ENCODE measurements around the gene MOXD1. TPM values are rescaled to one million over a fixed set of nuclear protein-coding genes. Genes with fewer than 3 reads are reported as not detected.
"Not testable (repeated sequence)": the region's sequence is repeated elsewhere in the genome, so short reads cannot be mapped to it uniquely, and the experiment has no call there.

Gene MOXD1
- total RNA-seq, 1 experiment from 2014 or later, result not detected

DNA sequence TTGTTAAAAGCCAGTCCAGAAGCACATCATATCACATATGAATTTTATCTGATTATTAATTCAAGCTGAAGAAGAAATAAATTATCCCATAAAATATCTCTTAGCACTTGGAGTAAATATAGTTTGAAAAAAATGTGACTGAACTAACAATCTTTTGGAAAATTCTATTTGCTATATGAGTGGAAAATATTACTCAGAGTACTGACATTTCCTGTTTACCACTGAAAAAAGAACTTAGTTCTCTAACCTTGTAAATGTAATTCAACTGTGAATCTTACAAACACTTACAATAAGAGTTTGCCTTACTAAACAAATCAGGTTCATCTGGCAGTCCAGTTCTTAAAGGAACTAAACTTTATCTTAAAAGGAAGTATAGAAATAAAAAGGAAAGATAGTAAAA lies 44.2 kb downstream of the MOXD1 start:
- DNase-seq (ENCODE audit: extremely low read depth, low read depth), result no peak

DNA sequence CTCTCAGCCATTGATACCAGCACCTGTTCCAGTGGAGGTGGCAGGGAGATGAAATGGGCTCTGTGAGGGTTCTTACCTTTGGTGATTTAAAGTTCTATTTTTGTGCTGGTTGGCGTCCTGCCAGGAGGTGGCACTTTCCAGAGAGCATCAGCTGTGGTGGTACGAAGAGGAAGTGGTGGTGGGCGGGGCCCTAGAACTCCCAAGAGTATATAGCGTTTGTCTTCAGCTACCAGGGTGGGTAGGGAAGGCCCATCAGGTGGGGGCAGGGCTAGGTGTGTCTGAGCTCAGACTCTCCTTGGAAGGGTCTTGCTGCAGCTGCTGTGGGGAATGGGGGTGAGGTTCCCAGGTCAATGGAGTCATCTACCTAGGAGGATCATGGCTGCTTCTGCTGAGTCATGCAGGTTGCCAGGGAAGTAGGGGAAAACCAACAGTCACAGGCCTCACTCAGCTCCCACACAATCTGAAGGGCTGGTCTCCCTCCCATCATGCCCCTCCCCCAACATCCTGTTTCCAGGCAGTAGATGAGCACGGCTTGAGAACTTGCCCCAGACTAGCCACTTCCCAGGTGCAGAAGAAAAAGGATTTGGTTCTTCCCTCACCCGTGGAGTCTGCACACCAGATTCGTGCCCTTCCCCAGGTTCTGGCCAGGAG lies 46.6 kb downstream of the MOXD1 start:
- DNase-seq (ENCODE audit: extremely low read depth, low read depth), result no peak

DNA sequence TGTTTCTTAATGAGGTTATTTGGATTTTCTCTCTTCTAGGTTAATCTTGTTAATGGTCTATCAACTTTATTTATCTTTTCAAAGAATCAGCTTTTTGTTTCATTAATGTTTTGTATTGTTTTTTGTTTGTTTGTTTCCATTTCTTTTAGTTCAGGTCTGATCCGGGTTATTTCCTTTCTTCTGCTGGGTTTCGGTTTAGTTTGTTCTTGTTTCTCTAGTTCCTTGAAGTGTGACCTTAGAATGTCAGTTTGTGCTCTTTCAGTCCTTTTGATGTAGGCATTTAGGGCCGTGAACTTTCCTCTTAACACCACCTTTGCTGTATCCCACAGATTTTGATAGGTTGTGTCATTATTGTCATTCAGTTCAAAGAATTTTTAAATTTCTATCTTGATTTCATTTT lies 49.3 kb downstream of the MOXD1 start:
- not testable (repeated sequence) for DNase-seq (ENCODE audit: extremely low read depth, low read depth)

DNA sequence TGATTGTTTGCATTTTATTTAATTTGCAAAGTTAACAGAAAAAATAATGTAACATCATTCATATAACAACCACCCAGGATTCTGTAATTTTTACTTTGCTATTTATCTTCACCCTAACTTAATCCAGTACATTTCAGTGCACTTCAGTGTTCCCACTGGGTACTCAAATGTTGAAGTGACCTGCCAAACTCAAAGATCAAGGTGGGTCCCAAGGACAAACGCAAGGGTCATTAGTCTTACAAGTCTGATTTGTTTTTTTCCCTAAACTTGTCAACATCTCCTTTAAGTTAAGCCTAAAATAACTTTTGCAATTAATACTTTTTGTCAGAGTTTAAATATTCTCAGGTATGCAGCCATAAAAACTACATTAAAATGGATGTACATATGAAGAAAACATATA lies 53.0 kb downstream of the MOXD1 start:
- no peak for DNase-seq (ENCODE audit: extremely low read depth, low read depth)

DNA sequence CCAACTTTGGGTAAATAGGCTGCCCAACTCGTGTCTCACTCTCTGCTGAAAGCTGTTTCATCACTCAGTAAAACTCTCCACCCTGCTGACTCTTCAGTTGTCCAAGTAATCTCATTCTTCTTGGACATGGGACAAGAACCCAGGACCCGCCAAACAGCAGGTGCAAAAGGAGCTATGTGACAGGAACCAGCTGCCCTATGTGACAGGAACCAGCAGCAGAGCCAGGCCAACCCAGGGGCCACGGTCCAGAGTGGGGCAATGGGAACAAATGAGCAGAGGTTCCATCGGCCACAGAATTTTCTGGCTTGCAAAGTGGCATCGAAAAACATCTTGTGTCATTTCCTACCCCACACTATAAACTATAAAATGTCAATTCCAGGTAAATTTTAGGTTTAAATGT lies 56.5 kb downstream of the MOXD1 start:
- DNase-seq (ENCODE audit: extremely low read depth, low read depth), result no peak

DNA sequence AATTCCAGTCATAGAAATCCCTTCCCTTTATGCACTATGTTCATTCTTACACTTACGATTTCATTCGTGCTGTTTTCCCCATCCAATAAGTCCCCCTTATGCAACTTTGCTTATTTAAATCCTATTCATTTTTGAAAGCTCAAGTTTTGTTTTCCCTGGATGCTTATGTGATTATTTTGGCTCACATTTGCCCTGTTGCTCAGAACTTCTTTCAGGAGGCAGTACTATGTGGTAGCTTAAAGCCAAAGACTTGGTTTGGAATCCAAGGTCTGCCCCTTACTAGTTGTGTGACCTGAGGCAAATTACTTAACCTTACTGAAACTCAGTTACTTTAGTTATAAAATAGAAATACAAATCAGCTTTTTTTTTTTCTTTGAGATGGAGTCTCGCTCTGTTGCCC lies 59.6 kb downstream of the MOXD1 start:
- DNase-seq (ENCODE audit: extremely low read depth, low read depth), result no peak

DNA sequence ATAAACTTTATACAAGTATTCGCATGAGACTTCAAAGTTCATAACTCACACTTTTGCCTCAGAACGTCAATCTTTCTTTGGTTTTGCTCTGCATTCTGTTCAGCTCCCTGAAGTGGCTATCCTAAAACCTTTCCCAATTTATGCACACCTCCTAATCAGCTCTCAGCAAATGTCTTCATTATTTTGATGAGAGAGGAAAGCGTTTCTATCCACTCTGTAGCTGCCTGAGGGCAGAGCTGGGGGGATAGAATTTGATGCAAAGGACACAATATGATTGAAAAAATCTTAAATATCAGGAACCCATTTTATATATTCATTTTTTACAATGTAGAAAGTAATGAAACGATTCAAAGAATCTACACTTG lies 66.8 kb downstream of the MOXD1 start:
- DNase-seq (ENCODE audit: extremely low read depth, low read depth), result no peak

DNA sequence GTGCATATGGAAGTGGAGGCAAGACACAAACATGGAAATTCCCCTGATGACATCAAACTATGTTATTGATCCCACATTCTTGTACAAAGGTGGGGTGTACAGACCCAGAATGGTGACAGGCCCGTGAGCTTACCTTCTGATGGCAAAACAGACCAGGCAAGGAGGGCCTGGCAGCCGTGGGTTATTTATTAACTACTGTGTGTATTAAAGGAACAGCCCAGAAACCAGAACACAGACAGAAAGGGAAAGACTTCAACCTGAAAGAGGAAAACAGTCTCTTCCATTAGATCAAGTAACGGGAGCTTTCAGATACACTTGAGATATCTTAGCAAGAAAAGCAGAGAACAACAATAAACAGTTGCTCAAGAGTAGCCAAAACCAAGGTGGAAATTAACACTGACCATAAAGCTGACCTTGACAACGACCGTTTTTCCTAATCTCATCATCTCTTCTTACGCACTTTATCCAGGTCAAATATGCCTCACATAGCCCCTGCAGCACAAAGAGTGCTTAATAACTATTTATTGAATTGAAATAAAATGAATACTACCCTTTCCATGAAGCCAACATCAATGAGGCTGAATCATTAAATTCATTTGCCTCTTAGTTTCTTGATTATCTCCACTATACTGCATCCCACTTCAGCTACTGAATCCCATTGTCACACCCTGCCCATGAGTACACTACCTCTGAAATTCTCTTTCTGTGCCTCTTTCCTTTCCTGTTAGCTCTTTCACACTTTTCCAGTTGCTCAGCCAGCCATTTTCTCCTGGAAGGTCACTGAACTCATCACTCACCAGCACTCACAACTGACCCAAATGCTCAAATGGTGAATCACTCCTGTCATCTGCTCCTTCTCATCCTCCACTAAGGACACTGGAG lies 67.4 kb downstream of the MOXD1 start:
- peak; percentile 1 for DNase-seq (ENCODE audit: extremely low read depth, low read depth)

DNA sequence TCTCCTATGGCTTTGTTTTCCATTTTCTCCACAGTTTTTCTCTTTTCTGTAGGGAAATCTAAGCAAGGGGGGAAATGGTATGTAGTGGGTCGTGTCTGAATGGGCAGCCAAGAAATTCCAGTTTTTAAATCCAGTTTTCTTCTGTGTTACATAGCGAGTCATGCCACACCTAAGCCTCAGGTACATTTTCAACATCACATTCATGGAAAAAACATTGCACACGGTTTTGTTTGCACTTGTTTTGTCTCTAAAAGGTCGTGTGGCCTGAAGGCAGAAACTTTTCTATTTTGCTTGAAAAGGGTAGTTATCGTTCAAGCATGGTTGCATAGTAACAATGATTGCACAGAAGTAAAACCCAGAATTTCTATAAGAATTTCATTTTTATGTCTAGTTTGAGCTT lies 70.5 kb downstream of the MOXD1 start:
- DNase-seq (ENCODE audit: extremely low read depth, low read depth), result no peak

DNA sequence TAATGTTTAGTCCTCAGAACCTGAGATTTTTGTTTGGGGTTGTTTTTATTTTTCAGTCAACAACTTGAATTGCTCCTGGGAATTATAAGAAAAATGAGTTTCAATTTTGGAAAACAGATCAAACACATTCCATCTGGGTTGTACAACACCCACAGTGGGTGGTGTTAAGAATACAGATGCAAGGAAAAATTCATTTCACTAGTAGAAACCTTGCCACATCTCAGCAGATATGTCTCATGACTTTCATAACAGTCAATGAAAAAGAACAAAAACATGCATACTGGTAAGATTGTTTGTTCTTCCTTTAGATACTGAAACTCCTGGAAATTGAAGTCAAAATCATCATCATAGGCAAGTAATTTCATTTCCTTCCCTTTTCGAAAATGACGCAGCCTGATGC lies 78.9 kb downstream of the MOXD1 start:
- no peak for DNase-seq (ENCODE audit: extremely low read depth, low read depth)

DNA sequence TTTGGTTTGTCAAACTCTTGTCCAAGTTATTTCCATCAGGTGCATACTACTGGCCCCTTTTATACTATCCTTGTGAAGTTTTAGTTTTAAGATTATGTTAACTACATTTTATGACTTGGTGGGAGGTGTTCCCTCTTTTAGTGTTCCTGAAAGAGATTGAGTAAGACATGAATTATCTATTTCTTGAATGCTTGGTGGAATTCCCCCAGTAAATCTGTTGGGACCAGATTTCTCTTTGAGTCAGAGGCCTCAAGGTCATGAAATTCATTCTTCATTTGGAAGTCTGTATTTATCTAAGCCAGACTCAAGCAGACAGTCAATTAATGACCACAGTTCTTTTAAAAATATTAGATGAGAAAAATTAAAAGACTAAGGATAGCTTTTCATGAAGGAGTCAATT lies 81.3 kb downstream of the MOXD1 start:
- no peak for DNase-seq (ENCODE audit: extremely low read depth, low read depth)

DNA sequence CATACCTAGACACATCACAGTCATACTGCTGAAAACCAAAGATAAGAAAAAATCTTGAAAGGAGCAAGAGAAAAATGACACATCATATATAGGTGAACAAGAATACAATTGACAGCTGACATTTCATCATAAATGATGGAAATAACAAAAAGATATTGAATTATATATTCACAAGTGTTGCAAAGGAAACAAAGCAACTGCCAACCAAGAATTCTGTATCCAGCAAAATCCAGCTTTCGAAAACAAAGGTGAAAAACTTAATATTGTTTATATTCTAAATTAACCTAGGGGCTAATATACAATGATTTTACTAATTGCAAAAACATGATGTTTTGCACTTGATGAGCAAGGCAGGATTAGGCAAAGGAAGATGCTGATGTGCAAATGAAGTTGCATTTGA lies 84.3 kb downstream of the MOXD1 start:
- DNase-seq (ENCODE audit: extremely low read depth, low read depth), result no peak

DNA sequence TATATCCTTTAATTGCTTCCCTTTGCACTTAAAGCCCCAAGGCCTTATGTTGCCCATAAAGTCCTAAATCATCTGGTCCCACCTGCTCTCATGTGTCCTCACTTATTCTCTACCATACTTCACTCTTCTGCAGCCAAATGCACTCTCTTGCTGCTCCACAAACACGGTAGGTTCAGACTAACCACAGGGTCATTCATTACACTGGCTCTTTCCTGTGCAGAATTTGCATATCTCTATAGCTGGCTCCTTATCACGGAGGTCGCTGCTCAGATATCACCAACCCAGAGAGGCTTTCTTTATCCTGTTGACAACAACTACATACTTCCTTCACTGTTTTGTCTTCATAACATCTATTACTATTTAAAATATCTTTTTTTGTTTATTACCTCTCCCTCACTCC lies 86.8 kb downstream of the MOXD1 start:
- no peak for DNase-seq (ENCODE audit: extremely low read depth, low read depth)

DNA sequence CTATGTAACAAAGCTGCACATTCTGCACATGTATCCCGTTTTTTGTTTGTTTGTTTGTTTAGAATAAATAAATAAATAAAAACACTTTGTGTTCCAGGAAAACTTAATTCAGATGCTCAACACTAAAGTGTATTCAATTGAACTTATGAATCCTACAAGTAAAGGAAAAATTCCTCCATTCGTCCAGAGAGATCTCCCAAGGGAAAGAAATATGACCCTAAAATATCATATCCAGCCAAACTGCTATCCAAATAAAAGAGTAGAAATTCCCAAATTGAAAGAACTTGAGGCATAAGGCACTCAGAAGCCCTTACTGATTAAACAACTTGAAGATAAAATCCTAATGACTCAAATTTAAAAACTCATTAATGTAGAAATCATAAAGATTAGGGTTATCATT lies 90.4 kb downstream of the MOXD1 start:
- no peak for DNase-seq (ENCODE audit: extremely low read depth, low read depth)

DNA sequence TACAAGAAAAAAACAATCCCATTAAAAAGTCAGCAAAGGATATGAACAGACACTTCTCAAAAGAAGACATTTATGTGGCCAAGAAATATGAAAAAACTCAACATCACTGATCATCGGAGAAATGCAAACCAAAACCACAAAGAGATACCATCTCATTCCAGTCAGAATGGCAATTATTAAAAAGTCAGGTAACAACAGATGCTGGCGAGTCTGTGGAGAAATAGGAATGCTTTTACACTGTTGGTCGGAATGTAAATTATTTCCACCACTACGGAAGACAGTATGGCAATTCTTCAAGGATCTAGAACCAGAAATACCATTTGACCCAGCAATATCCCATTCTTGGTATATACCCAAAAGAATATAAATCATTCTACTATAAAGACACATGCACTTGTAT lies 91.1 kb downstream of the MOXD1 start:
- not testable (repeated sequence) for DNase-seq (ENCODE audit: extremely low read depth, low read depth)

DNA sequence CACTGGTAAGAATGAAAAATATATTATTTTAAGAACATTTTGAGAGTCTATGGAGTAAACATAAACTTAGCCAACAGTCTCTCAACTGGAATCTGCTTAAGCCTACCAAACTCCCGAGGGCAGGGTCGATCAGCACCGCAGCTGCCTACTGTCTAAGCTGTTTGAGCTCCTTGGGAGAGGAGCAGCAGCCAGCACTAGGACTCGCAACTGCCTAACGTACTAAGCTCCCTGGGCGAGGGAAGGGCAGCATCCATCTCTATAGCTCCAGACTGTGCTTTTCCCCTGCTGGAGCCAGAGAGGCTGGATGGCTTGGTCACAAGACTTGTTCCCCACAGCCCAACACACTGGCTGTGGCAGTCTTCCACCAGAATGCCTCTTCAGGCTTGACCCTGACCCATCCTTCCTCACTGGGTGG lies 96.4 kb downstream of the MOXD1 start:
- no peak for DNase-seq (ENCODE audit: extremely low read depth, low read depth)

DNA sequence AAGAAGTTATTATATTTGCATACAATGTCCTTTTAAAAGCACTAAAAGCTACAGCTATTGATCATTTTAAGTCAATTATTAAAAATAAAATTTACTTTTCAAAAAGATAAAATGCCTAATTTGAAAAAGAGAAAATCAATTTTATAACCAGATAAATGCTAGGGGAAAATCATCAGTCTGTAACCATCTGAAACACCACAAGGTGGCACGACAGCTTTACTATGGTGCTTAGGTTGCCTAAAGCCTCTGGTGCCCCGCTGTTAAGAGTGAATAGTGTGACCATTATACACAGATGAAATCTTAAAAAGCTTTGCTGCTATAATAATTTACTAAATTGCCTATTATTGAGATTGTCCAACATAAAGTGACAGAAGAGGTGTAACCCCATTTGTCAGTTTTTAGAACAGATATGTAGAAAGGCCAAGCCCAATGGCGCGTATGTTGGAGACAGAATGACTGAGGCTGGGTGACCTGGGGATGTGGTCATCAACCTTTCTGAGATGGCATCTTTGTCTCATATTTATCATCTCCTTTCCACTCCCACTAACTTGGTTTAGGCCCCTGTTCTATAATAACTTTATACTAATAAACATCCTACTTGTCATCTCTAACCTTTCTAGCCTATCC lies 100.8 kb downstream of the MOXD1 start:
- DNase-seq (ENCODE audit: extremely low read depth, low read depth), result peak; percentile 31

DNA sequence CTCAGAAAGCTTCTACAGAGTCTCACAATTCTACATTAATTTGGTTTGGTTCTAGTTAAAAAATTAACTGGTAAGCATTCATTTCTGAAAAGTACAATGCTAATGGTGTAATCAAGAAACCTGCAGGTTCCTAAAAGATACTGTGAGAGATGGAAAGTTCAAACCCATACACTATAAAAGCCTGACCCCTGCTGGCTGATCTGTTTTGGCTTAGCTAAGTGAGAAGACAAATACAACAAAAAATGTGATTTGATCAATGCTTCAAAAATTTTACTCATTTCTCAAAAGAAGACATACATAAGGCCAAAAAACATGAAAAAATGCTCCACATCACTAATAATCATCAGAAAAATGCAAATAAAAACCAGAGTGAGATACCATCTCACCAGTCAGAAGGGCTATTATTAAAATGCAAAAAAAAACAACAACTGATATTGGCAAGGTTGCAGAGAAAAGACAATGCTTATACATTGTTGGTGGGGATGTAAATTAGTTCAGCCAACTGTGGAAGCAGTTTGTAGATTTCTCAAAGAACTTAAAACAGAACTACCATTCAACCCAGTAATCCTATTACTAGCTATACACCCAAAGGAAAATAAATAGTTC lies 102.8 kb downstream of the MOXD1 start:
- DNase-seq (ENCODE audit: extremely low read depth, low read depth), result peak; percentile 21

DNA sequence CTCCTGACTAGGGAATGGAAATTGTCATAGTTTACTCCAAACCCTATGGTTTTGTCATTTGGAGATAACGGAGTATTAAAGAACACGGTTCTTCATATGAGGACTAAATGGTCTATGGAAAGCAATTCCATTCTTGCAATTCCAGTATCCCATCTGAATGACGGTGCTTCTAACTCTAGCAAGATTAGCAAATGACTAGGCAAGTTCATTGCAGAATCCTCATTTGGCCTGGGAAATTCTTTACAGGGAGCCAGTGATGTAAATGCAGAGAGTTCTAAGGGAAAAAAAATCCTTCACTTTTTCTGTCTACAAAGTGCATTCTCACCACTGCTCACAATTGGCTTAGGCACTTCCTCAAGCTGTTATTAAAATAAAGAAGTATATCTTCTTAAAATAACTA lies 111.5 kb downstream of the MOXD1 start:
- no peak for DNase-seq (ENCODE audit: extremely low read depth, low read depth)

DNA sequence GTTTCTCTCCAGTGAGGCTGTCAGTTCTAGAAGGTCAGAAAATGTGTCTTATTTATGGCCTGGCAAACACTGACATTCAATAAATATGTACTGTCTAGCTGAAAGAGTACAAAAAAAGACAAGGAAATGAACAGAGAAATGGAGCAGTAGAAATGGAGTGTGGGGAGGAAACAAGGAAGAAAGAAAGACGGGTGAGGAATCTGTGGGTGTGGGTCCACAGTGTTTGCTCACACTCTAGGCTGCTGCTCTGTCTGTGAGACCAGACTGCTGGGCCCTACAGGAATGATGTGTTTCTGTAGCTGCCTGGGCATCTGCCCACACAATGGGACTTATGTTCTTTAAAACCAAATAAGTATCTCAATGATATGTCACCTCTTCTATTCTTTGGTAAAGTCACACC lies 114.2 kb downstream of the MOXD1 start:
- DNase-seq (ENCODE audit: extremely low read depth, low read depth), result no peak

DNA sequence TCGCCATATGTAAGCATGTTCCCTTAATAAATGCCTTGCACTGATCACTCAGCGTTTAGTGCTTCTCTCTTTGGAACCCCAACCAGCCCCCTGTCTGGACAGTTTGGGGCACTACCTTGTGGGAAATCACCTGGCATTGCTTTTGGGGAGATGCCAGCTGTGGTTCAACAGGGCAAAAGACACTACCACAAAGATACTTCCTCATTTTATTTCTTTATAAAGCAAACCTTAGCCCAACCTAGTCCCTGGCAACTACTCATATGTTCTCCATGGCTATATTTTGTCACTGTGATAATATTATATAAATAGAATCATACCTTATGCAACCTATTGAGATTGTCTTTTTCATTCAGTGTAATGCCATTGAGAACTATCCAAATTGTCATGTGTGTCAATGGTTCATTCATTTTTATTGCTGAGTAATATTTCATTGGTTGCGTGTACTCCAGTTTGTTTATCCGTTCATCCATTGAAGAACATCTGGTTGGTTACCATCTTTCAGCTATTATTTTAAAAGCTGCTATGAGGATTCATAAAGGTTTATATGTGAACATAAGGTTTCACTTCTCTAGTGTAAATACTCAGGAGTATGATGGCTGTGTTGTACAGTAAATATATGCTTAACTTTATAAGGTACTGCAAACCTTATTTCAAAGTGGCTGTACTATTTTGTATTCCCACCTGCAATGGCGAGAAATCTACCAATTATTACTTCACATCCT lies 114.8 kb downstream of the MOXD1 start:
- DNase-seq (ENCODE audit: extremely low read depth, low read depth), result no peak

All from NCI-H460 (cell line).